ENCODE results near the gene PTCH2. TPM values are rescaled to one million over a fixed set of nuclear protein-coding genes. Genes with fewer than 3 reads are reported as not detected.

The PTCH2 gene
- total RNA-seq, 1 donor from 2014 or later, result 3.0 TPM

GRCh38 chr1:44834328-44834727, 8.7 kb downstream of the PTCH2 start:
- no peaks in the 10 kb centered on the region for H3K9me3 Mint-ChIP-seq (ENCODE audit: low read depth)
- H3K27me3 Mint-ChIP-seq, result peaks cover 3% of the 10 kb centered on the region
- H3K36me3 Mint-ChIP-seq (ENCODE audit: insufficient read depth), result peaks cover 1% of the 10 kb centered on the region
- H3K4me1 Mint-ChIP-seq (ENCODE audit: low read depth), result peaks cover 2% of the 10 kb centered on the region
- H3K4me3 Mint-ChIP-seq (ENCODE audit: low read depth), result no peak overlapping the region
- no peak for DNase-seq (ENCODE audit: low spot score, unreplicated experiment)
- TF ChIP-seq, protein P1, sequence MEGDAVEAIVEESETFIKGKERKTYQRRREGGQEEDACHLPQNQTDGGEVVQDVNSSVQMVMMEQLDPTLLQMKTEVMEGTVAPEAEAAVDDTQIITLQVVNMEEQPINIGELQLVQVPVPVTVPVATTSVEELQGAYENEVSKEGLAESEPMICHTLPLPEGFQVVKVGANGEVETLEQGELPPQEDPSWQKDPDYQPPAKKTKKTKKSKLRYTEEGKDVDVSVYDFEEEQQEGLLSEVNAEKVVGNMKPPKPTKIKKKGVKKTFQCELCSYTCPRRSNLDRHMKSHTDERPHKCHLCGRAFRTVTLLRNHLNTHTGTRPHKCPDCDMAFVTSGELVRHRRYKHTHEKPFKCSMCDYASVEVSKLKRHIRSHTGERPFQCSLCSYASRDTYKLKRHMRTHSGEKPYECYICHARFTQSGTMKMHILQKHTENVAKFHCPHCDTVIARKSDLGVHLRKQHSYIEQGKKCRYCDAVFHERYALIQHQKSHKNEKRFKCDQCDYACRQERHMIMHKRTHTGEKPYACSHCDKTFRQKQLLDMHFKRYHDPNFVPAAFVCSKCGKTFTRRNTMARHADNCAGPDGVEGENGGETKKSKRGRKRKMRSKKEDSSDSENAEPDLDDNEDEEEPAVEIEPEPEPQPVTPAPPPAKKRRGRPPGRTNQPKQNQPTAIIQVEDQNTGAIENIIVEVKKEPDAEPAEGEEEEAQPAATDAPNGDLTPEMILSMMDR (IDR thresholded peaks at IDR 0.05; ENCODE audit: unreplicated experiment), result no peak
- no peak overlapping the region for H3K27ac Mint-ChIP-seq

- H3K27ac Mint-ChIP-seq, result no peak overlapping the region
- peaks cover 3% of the 10 kb centered on the region for H3K27me3 Mint-ChIP-seq
- DNase-seq (ENCODE audit: low spot score, unreplicated experiment), result no peak
- peaks cover 1% of the 10 kb centered on the region for H3K36me3 Mint-ChIP-seq (ENCODE audit: insufficient read depth)
- no peaks in the 10 kb centered on the region for H3K9me3 Mint-ChIP-seq (ENCODE audit: low read depth)
- TF ChIP-seq, protein P1 (IDR thresholded peaks at IDR 0.05; ENCODE audit: unreplicated experiment), result no peak
- no peak overlapping the region for H3K4me3 Mint-ChIP-seq (ENCODE audit: low read depth)
- peaks cover 2% of the 10 kb centered on the region for H3K4me1 Mint-ChIP-seq (ENCODE audit: low read depth)
These were observed 10.9 kb downstream of the PTCH2 start for GRCh38 chr1:44832056-44832705.

DNA sequence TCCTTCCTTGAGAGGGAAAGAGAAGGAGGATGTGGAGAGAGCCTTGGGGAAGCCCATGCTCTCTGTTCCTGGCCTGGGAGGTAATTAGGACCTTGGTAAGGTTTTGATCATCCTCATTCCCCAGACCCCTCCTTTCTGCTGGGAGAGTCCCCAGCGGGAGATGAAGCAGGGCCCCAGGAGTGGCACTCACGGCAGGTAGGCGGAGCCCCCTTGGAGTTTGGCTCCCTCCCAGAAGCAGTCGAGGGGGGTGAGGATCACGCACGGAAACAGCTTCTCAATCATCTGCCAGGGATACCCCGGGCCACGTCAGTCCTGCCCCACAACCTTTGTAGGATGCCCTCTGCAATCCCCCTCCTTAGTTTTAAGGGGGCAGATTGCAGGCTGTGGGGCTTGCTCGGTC, 11.5 kb downstream of the PTCH2 start:
- H3K4me1 Mint-ChIP-seq (ENCODE audit: low read depth), result peaks cover 2% of the 10 kb centered on the region
- DNase-seq (ENCODE audit: low spot score, unreplicated experiment), result no peak
- H3K36me3 Mint-ChIP-seq (ENCODE audit: insufficient read depth), result peaks cover 1% of the 10 kb centered on the region
- H3K27ac Mint-ChIP-seq, result no peak overlapping the region
- no peak overlapping the region for H3K4me3 Mint-ChIP-seq (ENCODE audit: low read depth)
- peaks cover 3% of the 10 kb centered on the region for H3K27me3 Mint-ChIP-seq
- H3K9me3 Mint-ChIP-seq (ENCODE audit: low read depth), result no peaks in the 10 kb centered on the region
- TF ChIP-seq, protein P1 (IDR thresholded peaks at IDR 0.05; ENCODE audit: unreplicated experiment), result no peak

DNA sequence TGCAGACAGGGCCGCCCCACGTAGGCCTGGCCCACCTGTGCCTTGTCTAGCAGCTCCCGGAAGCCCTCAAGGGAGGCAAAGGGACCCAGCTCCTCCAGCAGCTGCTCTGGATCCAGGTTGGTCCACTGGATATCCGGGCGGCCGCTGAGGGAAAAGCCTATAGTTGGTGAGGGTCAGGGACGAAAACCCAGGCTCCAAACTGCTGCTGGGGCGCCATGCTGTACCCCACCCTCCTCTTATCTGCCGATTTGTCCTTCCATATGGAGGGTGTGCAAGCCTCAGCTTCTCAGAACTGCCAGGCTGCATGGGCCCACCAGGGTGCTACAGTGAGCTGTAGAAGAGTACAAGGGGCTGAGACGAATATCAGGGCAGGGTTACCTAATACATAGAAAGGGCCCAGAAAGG, 12.2 kb downstream of the PTCH2 start:
- Mint-ChIP-seq H3K27me3 (peaks cover 3% of the 10 kb centered on the region), H3K4me3 (ENCODE audit: low read depth) (no peak overlapping the region), H3K9me3 (ENCODE audit: low read depth) (no peaks in the 10 kb centered on the region), H3K4me1 (ENCODE audit: low read depth) (peaks cover 2% of the 10 kb centered on the region), H3K36me3 (ENCODE audit: insufficient read depth) (peaks cover 1% of the 10 kb centered on the region), H3K27ac (no peak overlapping the region)
- DNase-seq (ENCODE audit: low spot score, unreplicated experiment), result no peak
- TF ChIP-seq, protein P1 (IDR thresholded peaks at IDR 0.05; ENCODE audit: unreplicated experiment), result no peak

- TF ChIP-seq, protein P1 (IDR thresholded peaks at IDR 0.05; ENCODE audit: unreplicated experiment), result no peak
- Mint-ChIP-seq H3K4me1 (ENCODE audit: low read depth) (peaks cover 2% of the 10 kb centered on the region), H3K36me3 (ENCODE audit: insufficient read depth) (peaks cover 1% of the 10 kb centered on the region), H3K9me3 (ENCODE audit: low read depth) (no peaks in the 10 kb centered on the region), H3K4me3 (ENCODE audit: low read depth) (no peak overlapping the region), H3K27ac (no peak overlapping the region), H3K27me3 (peaks cover 3% of the 10 kb centered on the region)
- DNase-seq (ENCODE audit: low spot score, unreplicated experiment), result no peak
These were observed 13.3 kb downstream of the PTCH2 start for GRCh38 chr1:44829506-44830384.
